Skeletal muscle cell (primary cell): Measurements from ENCODE around the gene ATXN7L1.

Source experiments
- DNase-seq: peaks from one replicate; pipeline ENCODE4 v3.0.0-alpha.2; 2010; ENCODE audit warnings: low read depth
- H3K4me3 ChIP-seq: 2 replicates; pipeline ENCODE4 v1.5.1; 2011; ENCODE audit warnings: low read depth, mild to moderate bottlenecking, control low read depth, low read length, moderate library complexity

ATXN7L1 gene

GRCh38 chr7:105876091-105876963, at the start of gene ATXN7L1:
ATXN7L1 (minus strand) TSS chr7:105876599; CDS start chr7:105876558, 41 bp downstream.
- H3K4me3 ChIP-seq, result peak within 1 kb of the TSS; percentile 79
- DNase-seq, result peak; percentile 89

- H3K4me3 ChIP-seq, result no peak overlapping the region
- DNase-seq, result no peak
These were observed 49.7 kb upstream of the ATXN7L1 start for GRCh38 chr7:105926131-105926530.

GRCh38 chr7:105924945-105925344, 48.5 kb upstream of the ATXN7L1 start:
- DNase-seq, result no peak

GRCh38 chr7:105920766-105921165, 44.4 kb upstream of the ATXN7L1 start:
- H3K4me3 ChIP-seq, result no peak overlapping the region
- no peak for DNase-seq

More at GRCh38 chr7:105924945-105925344, 48.5 kb upstream of the ATXN7L1 start:
- H3K4me3 ChIP-seq, result no peak overlapping the region

- DNase-seq, result no peak
- H3K4me3 ChIP-seq, result no peak overlapping the region
These were observed 41.3 kb upstream of the ATXN7L1 start for GRCh38 chr7:105917659-105918058.

- no peak overlapping the region for H3K4me3 ChIP-seq
- no peak for DNase-seq
These were observed 40.2 kb upstream of the ATXN7L1 start for GRCh38 chr7:105916603-105917002.

- DNase-seq, result no peak
- no peak overlapping the region for H3K4me3 ChIP-seq
These were observed 37.5 kb upstream of the ATXN7L1 start for GRCh38 chr7:105913947-105914346.

- DNase-seq, result peak; percentile 28
- no peak overlapping the region for H3K4me3 ChIP-seq
These were observed 35.7 kb upstream of the ATXN7L1 start for GRCh38 chr7:105911961-105912575.

- H3K4me3 ChIP-seq, result no peak overlapping the region
- no peak for DNase-seq
These were observed 33.8 kb upstream of the ATXN7L1 start for GRCh38 chr7:105910172-105910571.

GRCh38 chr7:105909742-105910141, 33.3 kb upstream of the ATXN7L1 start:
- H3K4me3 ChIP-seq, result no peak overlapping the region
- DNase-seq, result no peak

- no peak for DNase-seq
- H3K4me3 ChIP-seq, result no peak overlapping the region
These were observed 30.9 kb upstream of the ATXN7L1 start for GRCh38 chr7:105907129-105907846.

GRCh38 chr7:105906695-105907094, 30.3 kb upstream of the ATXN7L1 start:
- no peak overlapping the region for H3K4me3 ChIP-seq
- no peak for DNase-seq

- no peak for DNase-seq
- H3K4me3 ChIP-seq, result no peak overlapping the region
These were observed 29.6 kb upstream of the ATXN7L1 start for GRCh38 chr7:105905910-105906568.

GRCh38 chr7:105905209-105905909, 29.0 kb upstream of the ATXN7L1 start:
- no peak for DNase-seq
- H3K4me3 ChIP-seq, result no peak overlapping the region

- no peak overlapping the region for H3K4me3 ChIP-seq
- no peak for DNase-seq
These were observed 27.7 kb upstream of the ATXN7L1 start for GRCh38 chr7:105904064-105904463.

GRCh38 chr7:105902325-105902911, 26.0 kb upstream of the ATXN7L1 start:
- no peak for DNase-seq
- no peak overlapping the region for H3K4me3 ChIP-seq

GRCh38 chr7:105897999-105898398, 21.6 kb upstream of the ATXN7L1 start:
- DNase-seq, result no peak
- H3K4me3 ChIP-seq, result no peak overlapping the region

GRCh38 chr7:105896407-105896911, 20.1 kb upstream of the ATXN7L1 start:
- no peak for DNase-seq

GRCh38 chr7:105894131-105894530, 17.7 kb upstream of the ATXN7L1 start:
- DNase-seq, result no peak
- H3K4me3 ChIP-seq, result no peak overlapping the region

More at GRCh38 chr7:105896407-105896911, 20.1 kb upstream of the ATXN7L1 start:
- H3K4me3 ChIP-seq, result no peak overlapping the region
